ENCODE data around the gene COL9A3.
A peak's percentile ranks its signal among the peaks of the same experiment; 100 is the strongest.

Gene COL9A3

DNA sequence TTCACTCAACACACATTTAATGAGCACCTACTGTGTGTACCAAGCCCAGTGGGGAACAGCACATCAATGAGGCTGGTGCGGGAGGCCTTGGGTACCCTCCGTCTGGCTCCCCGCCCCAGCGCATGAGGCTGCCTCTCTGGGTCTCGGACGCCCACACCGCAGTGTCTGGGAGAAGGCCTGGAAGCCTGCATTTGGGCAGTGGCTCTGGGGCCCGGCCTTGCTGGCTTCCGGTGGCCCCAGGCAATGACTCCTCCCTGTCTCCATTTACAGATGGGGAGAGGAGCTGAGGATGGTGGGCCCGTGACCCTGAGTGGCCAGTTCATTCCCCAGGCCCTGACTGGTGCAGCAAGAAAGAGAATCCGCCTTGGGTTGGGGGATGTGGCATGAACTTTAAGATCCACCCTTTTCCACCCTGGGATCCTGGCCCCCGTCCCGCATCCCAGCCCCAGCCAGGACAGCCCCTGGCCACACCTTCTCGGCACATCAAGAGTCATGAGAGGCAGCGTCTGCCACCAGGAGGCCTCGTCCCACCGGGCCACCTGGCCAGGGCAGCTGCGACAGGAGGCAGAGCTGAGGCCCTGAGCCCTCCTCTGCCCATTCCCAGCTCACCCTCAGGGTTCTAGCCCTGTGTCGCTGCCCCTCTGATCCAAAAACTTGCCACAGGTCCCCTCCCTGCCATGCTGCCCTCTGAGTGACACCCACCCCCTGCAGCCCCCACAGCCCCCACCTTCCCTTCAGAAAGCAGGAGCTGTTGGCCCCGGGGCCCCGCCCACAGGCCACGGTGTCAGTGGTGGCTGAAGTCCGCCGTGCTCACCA, 38.0 kb upstream of the COL9A3 start:
- DNase-seq: no peak

- DNase-seq: no peak
Measured at GRCh38 chr20:62779417-62779685, 37.5 kb upstream of the COL9A3 start.

DNA sequence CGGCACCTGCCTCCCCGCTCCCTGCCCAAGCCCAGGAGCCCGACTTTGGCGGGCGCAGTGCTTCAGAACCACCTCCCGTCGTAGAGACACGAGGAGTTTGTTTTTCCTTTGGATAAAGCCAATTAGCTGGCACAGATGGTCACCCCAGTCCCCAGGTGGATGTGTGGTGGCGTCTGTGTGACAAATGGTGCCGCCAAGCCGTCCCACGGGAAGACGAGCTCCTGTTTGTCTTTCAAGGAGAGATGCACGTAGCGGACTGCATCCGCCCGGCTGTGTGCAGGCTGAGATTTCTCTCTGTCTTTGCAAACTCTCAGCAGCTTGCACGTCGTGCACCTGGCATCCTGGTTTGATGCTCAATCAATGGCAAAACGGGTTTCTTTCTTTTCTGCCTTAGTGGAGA, 36.6 kb upstream of the COL9A3 start:
- peak; percentile 66 to 77 (median 76) for DNase-seq

DNA sequence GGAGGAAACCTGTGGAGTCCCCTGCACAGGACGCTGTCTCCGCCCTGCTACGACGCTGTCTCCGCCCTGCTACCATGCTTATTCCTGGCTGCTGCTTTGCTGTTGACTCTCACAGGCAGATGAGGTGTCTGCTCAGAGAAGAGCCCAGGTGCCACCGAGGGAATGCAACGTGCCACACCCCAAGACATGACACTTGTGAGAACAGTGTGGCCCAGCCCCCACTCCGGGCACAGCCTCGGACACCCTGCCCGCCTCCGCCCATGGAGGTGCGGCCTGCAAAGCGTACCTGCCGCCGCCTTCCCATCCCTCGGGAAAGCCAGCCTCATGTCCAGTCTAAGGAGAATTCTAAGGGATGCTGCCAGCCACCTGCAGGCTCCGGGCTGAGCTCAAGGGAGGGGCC, 36.2 kb upstream of the COL9A3 start:
- DNase-seq: peak; percentile 61 to 75 (median 75)

- no peak for DNase-seq
Measured at GRCh38 chr20:62782149-62782892, 34.5 kb upstream of the COL9A3 start.

DNA sequence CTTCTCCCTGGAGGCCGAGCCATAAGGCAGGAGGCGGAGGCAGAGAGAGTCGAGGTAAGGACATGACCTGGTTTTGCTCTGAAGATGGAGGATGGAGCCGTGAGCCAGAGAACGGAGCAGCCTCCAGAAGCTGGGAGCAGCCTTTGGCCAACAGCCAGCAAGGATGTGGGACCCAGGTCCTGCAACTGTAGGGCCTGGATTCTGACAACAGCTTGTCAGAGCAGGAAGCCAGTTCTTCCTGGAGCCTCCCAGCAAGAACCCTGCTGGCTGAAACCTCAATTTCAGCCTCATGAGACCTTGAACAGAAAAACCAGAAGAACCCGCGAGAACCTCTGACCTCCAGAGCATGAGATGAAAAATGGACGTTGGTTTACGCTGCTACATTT, 34.0 kb upstream of the COL9A3 start:
- DNase-seq: no peak

GRCh38 chr20:62784497-62784896, 32.4 kb upstream of the COL9A3 start:
- DNase-seq: no peak

DNA sequence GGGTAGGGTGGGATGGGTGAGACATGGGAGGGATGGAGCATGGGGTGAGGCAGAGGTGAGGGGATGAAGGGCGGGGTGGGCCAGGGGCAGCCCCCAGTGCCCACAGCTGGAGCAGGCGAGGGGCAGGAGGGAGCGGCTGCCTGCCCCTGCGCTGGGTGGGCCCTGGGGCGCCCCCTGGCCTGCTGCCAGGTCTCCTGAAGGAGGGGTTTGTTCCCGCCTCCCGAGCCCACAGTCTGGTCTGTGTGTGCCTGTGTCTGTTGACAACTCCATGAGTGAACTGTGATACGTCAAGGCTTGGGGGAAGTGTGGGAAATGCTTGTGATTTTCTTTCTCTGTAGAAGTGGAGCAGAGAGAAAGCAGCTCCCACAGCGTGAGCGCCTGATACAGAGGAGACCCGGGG, 31.5 kb upstream of the COL9A3 start:
- DNase-seq: no peak

DNA sequence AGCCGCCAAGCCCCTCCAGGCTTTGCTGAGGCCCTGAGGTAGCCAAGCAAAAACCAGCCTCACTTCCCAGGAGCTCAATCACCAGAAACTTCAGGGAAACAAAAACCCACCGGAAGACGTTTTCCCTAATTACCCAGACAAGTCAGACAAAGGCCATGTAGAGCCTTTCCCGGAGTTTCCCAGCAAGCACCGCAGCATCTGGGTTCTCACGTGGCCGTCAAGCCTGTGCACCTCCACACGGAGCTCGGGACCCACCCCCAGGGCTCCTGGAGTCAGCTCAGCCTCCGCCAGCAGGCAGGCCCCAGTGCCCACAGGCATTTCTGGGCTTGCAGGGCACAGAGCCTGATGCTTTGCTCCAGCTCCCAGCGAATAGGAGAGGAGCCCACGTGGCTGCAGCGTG, 30.7 kb upstream of the COL9A3 start:
- DNase-seq: peak in 2 of 3 experiments; percentile 20 to 61

DNA sequence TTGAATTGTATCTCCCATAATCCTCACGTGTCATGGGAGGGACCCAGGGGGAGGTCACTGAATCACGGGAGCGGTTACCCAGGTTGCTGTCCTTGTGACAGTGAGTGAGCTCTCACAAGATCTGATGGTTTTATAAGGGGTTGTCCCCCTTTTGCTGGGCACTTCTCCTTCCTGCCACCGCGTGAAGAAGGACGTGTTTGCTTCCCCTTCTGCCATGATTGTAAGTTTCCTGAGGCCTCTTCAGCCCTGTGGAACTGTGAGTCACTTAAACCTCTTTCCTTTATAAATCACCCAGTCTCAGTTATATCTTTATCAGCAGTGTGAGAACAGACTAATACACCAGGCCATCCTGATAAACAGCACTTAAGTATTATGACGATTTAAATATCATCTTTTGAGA, 29.5 kb upstream of the COL9A3 start:
- no peak for DNase-seq

DNA sequence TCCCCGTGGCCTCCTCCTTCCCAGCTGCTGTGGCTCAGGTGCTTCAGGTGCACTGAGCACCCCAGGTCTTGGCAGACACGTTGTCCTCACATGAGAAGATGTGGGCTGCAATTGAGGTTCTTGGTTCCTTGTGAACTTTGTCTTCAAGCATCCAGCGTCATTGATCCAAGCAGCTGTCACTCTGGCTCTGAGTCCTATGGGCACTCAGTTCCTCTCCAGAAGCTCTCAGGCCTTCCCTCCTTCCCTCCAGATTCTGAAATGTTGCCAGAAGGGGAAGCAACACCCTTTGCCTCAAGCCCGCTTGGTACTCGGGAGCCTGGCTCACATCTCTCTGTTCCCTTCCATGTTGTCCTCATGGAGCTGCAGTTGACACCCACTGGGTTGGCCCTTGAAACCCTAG, 29.0 kb upstream of the COL9A3 start:
- DNase-seq: no peak

DNA sequence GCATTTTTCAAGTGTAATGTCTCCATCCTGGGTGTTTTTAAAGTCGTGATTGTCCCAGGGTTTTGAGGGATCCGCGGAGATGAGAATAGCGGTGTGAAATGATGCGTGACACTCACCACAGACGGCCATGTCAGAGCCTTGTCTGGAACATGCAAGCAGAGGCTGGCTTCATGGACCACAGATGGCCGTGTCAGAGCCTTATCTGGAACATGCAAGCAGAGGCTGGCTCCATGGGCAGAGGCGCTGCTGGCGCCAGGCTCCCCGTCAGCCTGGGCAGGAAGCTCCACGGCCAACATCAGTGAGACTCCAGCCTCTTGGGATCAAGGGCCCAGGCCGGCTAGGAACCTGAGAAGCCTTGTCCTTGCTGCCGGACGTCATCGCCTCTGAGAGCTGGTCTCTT, 28.2 kb upstream of the COL9A3 start:
- peak in 1 of 3 experiments; percentile 27 for DNase-seq

DNA sequence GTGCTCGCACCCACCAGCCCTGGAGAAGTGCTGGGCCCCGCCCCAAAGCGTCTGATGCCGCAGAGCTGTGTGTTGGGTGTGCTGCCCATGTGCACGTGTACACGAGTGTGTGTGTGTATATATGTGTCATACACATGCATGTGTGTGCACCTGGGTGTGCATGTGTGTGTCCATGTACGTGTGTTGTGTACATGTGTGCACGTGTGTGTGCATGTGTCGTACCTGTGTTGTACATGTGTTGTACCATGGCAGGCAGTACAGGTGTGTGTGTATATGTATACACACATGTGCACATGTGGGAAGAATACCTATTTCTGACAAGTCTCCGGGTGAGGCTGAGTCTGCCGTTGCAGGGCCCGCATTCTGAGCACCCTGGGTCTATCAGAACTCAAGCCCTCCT, 26.8 kb upstream of the COL9A3 start:
- DNase-seq: no peak

DNA sequence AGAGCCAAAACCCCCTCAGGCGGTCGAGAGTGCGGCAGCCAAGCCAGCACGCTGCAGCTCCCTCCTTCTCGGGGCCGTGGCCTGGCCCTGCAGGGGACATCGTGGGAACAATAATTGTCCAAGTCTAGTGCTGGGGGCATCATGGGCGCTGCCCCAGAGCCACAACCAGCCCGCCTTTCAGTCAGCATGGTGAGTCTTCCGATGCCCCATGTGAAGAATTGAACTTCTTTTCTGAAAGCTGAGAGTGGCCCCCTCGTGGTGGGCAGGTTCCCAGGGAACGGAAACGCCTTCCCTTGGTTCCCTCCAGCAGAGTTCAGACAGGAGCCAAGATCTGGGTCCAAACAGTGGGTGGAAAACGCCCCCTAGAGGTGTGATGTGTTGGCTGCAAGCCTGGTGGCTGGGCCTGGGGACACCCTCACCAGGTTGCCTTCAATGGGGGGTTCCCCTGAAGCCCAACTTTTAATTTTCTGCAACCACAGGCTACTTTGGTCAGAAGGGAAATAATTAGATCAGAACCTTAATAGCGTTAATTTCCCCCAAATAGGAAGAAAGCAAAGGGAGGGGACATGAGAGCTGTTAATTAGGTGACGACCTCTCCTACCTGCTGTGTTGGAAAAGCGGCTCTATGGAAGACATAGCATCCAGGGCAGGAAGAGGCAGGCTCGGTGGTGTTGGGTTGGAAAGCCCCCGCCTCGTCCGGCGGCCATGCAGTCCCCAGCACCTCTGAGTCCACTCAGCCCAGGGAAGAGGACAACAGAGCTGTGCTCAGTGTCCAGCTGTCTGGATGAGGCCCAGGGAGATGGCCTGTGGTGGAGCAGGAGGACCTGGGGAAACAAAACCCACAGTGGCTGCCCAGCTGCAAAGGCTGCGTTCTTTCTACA, 25.3 kb upstream of the COL9A3 start:
- peak; percentile 87 to 96 (median 89) for DNase-seq

DNA sequence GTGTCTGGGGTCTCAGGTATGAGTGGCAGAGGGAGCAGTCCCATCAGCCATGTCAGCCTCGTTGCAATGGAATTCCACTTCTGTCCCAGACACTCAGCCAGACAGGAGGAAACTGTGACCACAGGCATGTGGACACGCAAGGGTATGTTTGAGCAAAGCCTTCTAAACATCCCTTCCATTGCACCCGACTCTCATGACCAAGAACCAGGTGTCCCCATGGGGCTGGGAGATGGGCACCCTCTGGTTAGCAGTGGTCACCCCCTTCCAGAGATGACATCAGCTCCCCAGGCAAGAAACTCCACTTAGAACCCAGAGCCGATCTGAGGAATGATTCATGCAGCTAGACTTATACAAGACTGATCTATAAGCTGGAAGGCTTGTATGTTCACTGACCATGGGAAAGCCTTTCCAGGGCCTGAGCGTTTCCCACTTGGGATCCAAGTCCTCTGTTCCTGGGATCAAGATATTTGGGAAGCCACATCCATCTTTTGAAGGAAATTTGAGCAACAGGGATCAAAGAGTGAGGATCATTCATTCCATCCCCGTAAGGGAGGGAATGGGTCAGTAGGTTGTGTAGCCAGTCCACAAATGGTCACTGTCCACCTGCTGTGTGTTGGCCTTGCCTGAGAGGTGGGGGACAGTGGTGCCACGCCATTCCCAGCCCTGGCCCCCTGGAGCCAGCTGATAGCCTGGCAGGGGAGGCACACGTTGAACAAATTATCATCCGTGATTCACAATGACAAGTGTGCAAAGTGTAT, 24.5 kb upstream of the COL9A3 start:
- peak in 1 of 3 experiments; percentile 32 for DNase-seq

DNA sequence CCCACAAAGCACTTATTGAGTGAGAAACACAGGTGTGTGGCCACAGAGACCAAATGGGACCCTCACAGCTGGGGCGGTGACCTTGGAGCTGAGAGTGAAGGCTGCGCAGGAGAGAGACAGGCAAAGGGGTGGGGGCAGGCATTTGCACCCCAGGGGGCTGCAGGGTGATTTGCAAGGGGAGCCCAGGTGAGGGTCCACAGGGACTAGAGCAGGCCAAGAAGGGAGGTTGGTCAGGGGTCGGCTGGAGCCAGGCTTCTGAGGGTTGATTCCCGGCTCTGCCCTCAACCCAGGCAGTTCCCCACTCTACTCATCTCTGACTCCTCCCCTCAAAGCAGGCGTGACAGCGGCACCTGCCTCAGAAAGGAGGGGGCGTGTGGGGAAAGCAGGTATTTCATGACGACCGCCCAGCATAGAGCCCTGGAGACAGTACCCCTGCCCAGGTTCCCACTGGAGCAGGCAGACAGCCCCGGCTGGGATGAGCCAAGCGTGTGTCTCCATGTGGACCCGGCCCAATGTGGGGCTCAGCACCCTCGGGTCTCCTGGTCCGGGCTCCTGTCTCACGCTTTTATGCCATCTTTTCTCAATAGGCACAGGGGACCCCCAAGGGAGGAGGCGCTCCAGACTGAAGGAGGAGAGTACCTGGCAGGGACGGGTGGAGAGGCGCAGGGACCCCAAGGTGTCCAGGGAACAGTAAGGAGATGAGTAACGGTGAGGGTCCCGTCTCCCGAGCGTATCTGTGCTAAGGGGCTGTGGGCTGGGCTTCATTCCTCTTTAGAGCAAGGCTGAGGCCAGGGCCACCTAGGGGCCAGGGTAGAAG, 23.7 kb upstream of the COL9A3 start:
- peak; percentile 46 to 72 (median 70) for DNase-seq

DNA sequence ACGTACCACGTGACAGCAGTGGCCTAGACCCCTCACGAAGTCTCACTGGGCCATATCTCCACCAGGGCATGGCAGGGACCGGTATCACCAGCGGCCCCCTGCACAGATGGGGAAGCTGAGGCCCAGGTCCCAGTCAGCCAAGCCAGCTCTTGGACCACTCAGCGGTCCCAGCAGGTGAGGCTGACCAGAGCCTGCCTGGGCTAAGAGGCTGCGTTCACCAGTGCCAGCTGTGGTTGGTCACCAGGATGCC, 23.2 kb upstream of the COL9A3 start:
- no peak for DNase-seq

GRCh38 chr20:62794007-62794724, 22.7 kb upstream of the COL9A3 start:
- DNase-seq: peak; percentile 94 to 98 (median 98)

DNA sequence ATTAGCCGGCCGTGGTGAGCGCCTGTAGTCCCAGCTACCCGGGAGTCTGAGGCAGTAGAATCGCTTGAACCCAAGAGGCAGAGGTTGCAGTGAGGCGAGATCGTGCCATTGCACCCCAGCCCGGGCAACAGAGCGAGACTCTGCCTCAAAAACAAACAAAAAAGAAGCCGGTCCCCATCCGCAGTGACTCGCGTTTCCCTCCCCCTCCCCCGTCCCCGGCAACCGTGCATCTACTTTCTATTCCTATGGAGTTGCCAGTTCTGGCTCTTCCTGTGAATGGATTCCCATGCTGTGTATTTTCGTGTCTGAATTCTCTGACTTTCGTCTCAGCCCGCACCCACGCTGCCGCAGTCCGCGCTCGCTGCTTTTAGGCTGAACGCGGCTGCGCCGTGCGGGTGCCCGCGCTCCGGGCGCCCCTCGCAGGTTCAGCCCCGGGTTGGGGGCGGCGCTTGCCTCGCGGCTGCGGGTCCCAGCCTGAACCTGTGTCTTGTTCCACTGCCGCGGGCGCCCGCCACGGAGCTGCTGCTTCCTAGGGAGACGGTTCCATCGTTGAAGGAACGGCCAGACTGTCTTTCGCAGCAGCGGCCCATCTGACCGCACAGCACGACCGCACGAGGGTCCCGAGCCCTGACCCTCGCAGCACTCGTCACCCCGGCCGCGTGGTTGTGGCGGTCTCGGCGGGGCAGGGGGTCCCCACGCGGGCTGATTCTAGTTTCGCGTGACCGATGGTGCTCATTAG, 21.7 kb upstream of the COL9A3 start:
- peak; percentile 48 to 79 (median 78) for DNase-seq

- no peak for DNase-seq
Measured at GRCh38 chr20:62796699-62797491, 20.0 kb upstream of the COL9A3 start.
